Medulla oblongata (tissue), 1 donor: Measurements from ENCODE around the gene HTR2C.
"Not testable (repeated sequence)": the region's sequence is repeated elsewhere in the genome, so short reads cannot be mapped to it uniquely, and the experiment has no call there.

Experiments used
- DNase-seq: peaks from one replicate; pipeline ENCODE4 v3.0.0-alpha.2; 2015; ENCODE audit errors: extremely low spot score

Gene HTR2C

GRCh38 chrX:114712466-114712865 is 128.6 kb downstream of the HTR2C start:
- DNase-seq, result no peak

- DNase-seq, result no peak
Measured at GRCh38 chrX:114715096-114715495, 131.2 kb downstream of the HTR2C start.

GRCh38 chrX:114717921-114718320 is 134.0 kb downstream of the HTR2C start:
- no peak for DNase-seq

- no peak for DNase-seq
Measured at GRCh38 chrX:114766541-114766940, 182.7 kb downstream of the HTR2C start.

GRCh38 chrX:114774691-114775090 is 190.8 kb downstream of the HTR2C start:
- DNase-seq, result no peak

GRCh38 chrX:114782925-114783324 is 199.0 kb downstream of the HTR2C start:
- no peak for DNase-seq

GRCh38 chrX:114787061-114787460 is 203.2 kb downstream of the HTR2C start:
- DNase-seq, result no peak

GRCh38 chrX:114797494-114797893 is 213.6 kb downstream of the HTR2C start:
- no peak for DNase-seq

- DNase-seq, result no peak
Measured at GRCh38 chrX:114798907-114799306, 215.0 kb downstream of the HTR2C start.

GRCh38 chrX:114800719-114801118 is 216.8 kb downstream of the HTR2C start:
- DNase-seq, result no peak

GRCh38 chrX:114819509-114819908 is 235.6 kb downstream of the HTR2C start:
- no peak for DNase-seq

GRCh38 chrX:114841051-114841450 is 257.2 kb downstream of the HTR2C start:
- DNase-seq, result no peak

GRCh38 chrX:114842181-114842580 is 258.3 kb downstream of the HTR2C start:
- peak; percentile 1 for DNase-seq

- DNase-seq, result no peak
Measured at GRCh38 chrX:114889481-114889880, 305.6 kb downstream of the HTR2C start.

GRCh38 chrX:114903618-114904017 is 319.7 kb downstream of the HTR2C start:
- no peak for DNase-seq

GRCh38 chrX:114905251-114905650 is 321.4 kb downstream of the HTR2C start:
- no peak for DNase-seq

GRCh38 chrX:114906984-114907510 is 323.2 kb downstream of the HTR2C start:
- no peak for DNase-seq

GRCh38 chrX:114924423-114924822 is 340.5 kb downstream of the HTR2C start:
- no peak for DNase-seq

- no peak for DNase-seq
Measured at GRCh38 chrX:114924856-114925255, 341.0 kb downstream of the HTR2C start.

GRCh38 chrX:114930227-114930626 is 346.3 kb downstream of the HTR2C start:
- no peak for DNase-seq

- no peak for DNase-seq
Measured at GRCh38 chrX:114932550-114932949, 348.7 kb downstream of the HTR2C start.

GRCh38 chrX:114933291-114933690 is 349.4 kb downstream of the HTR2C start:
- DNase-seq, result not testable (repeated sequence)

GRCh38 chrX:114937090-114937489 is 353.2 kb downstream of the HTR2C start:
- not testable (repeated sequence) for DNase-seq

- no peak for DNase-seq
Measured at GRCh38 chrX:114952696-114953095, 368.8 kb downstream of the HTR2C start.
